Stimulated activated CD4-positive, alpha-beta T cell treated with anti-CD3 and anti-CD28 coated beads, TNF-alpha, amount 100 ng/mL, for 48 hours (primary cell): ENCODE results near the gene IPO13.
A peak's percentile ranks its signal among the peaks of the same experiment; 100 is the strongest.

ENCODE experiments used
- DNase-seq, 3 donors: peaks; one replicate each; pipeline ENCODE4 v3.0.0-alpha.2; 2020; ENCODE audit warnings: low read depth in 3 of 3

The IPO13 gene

GRCh38 chr1:43973981-43974442 lies 27.3 kb downstream of the IPO13 start:
- no peak for DNase-seq

DNA sequence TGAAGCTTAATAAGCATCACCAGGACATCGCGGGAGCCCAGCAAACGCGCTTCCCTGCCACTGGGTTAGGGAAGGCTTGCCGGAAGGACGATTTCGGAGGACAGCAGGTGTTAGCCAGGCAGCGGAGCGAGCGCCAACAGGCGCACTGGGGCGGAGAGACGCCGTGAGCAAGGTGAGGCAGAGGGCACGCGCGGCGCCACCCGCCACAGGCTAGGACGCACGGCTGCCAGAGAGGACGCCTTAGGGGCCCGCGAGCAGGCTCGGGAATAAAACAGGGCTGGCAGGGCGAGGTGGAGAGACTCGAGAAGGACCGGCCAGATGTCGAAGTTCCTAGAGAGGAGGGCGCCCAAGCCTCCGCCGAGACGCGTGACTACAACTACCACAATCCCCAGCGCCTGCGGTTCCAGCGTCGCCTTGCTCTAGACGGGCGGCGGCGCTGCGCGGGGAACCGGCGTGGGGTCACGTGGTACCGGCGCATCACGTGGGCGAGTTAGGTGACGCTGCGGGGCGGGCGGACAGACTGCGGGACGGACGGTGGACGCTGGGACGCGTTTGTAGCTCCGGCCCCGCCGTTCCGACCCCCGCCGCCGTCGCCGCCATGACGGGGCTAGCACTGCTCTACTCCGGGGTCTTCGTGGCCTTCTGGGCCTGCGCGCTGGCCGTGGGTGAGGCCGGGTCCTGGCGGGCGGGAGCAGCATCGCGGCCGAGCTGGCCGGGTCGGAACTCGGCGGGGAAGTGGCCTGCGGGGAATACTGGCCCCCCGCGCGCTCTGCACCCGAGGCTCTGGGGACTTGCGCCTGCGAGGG lies 27.9 kb downstream of the IPO13 start, which contains the start of gene ATP6V0B:
TSS of gene ATP6V0B (plus strand) at position 518 of the 806 bp plus-strand sequence. CDS start at position 599, 81 bp downstream.
- peak; percentile 90 to 97 (median 95) for DNase-seq

- DNase-seq = no peak
Measured at GRCh38 chr1:43975249-43975961, 28.7 kb downstream of the IPO13 start.

DNA sequence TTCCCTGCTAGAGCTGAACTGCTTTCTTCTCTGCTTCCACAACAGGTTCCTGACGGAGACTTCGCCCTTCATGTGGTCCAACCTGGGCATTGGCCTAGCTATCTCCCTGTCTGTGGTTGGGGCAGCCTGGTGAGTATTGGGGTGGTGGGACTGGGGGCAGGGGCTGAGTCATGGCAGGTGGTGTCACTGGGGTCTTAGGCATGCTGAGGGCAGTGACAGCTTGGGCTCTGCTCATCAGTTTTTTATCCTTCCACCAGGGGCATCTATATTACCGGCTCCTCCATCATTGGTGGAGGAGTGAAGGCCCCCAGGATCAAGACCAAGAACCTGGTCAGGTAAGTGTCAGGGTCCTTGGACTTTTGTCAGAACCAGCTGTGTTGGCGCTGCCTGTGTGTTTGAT lies 29.3 kb downstream of the IPO13 start:
- no peak for DNase-seq

DNA sequence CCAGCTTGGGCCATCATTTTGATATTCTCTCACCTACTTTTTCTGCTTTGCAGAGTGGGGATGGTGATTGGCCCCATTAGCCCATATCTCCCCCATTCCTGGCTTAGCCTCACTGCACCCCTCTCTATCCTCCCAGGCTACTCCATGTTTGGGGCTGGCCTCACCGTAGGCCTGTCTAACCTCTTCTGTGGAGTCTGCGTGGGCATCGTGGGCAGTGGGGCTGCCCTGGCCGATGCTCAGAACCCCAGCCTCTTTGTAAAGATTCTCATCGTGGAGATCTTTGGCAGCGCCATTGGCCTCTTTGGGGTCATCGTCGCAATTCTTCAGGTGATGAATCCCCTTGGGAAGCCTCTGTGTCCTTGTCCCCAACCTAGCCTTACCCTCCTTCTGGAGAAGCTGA lies 30.1 kb downstream of the IPO13 start:
- no peak for DNase-seq

GRCh38 chr1:43977376-43978263 lies 30.9 kb downstream of the IPO13 start:
- no peak for DNase-seq

- no peak for DNase-seq
Measured at GRCh38 chr1:43978264-43978550, 31.5 kb downstream of the IPO13 start.

- peak in 1 of 3 donors; percentile 42 for DNase-seq
Measured at GRCh38 chr1:43978551-43979260, 32.0 kb downstream of the IPO13 start, which contains the start of gene B4GALT2. TSS of gene B4GALT2 (plus strand) at chr1:43979210. CDS start at chr1:43981161, 1,951 bp downstream.

GRCh38 chr1:43979261-43979527 lies 32.4 kb downstream of the IPO13 start:
- DNase-seq = no peak

- no peak for DNase-seq
Measured at GRCh38 chr1:43979528-43980254, 32.9 kb downstream of the IPO13 start.

- no peak for DNase-seq
Measured at GRCh38 chr1:43980255-43981134, 33.7 kb downstream of the IPO13 start.

DNA sequence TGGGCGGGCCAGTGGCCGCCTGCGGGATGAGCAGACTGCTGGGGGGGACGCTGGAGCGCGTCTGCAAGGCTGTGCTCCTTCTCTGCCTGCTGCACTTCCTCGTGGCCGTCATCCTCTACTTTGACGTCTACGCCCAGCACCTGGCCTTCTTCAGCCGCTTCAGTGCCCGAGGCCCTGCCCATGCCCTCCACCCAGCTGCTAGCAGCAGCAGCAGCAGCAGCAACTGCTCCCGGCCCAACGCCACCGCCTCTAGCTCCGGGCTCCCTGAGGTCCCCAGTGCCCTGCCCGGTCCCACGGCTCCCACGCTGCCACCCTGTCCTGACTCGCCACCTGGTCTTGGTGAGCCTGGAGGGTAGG lies 34.4 kb downstream of the IPO13 start:
- no peak for DNase-seq

DNA sequence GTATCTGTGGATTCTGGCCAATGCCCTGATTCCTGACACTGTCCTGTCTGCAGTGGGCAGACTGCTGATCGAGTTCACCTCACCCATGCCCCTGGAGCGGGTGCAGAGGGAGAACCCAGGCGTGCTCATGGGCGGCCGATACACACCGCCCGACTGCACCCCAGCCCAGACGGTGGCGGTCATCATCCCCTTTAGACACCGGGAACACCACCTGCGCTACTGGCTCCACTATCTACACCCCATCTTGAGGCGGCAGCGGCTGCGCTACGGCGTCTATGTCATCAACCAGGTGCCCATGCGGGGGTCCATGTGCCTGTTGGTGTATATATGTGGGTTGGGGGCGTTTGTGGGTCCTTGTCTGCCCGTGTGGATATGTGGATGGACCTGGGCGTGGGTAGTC lies 34.9 kb downstream of the IPO13 start:
- DNase-seq = no peak

- DNase-seq = no peak
Measured at GRCh38 chr1:43982241-43982640, 35.5 kb downstream of the IPO13 start.

DNA sequence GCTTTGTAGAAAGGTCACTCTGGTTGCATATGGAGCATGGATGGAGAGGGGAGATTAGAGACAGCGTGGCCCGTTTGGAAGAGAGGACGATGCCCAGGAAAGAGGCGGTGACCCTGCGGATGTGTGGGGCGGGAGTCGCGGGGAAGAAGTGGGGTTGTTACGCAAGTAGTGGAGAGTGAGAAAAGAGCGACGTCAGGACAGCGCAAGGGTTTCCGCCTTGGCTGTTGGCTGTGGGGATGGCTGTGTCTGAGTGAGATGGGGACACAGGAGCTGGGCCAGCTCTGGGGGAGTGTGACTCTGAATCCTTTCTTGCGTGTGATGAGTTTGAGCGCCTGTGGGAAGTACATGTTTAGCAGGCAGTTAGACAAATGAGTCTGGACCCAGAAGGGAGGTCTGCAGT lies 36.1 kb downstream of the IPO13 start:
- no peak for DNase-seq

DNA sequence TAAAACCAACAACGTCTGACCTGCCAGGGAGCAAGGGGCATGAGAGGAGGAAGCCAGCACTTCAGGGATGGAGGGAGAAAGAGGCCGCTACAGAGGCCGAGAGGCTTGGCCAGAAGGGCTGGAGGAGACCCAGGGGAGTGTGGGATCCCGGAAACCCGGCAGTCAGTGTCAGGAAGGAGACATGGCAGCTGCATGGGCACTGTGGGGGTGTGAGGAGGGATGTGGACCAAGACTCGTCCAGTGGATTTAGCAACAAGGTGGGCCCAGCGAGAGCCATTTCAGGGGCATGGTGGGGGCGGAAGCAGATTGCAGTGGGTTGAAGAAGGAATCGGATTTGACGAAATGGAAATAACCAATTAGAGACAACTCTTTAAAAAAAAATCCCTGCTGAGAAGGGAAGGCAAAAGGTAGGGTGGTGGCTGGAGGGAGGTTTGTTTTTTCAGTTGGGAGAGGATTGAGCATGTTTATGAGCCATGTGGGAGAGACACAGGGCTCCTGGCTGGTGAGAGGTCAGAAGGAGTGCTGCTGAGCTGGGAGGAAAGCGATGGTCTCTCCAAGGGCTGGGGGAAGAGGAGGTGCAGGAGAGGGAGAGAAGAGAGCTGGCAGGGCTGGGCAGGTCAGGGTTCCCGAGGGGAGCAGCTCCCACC lies 36.6 kb downstream of the IPO13 start:
- DNase-seq = no peak

DNA sequence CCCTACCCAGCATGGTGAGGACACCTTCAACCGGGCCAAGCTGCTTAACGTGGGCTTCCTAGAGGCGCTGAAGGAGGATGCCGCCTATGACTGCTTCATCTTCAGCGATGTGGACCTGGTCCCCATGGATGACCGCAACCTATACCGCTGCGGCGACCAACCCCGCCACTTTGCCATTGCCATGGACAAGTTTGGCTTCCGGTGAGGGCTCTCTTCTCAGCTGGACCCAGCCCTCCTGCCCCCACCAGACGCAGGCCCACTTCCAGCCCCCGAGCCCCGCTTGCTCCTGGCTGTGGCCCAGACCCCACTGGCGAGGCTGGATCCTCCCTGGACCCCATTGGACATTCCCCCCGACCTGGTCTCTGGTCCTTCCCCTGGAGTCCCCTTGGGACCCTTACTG lies 38.1 kb downstream of the IPO13 start:
- no peak for DNase-seq

- DNase-seq = no peak
Measured at GRCh38 chr1:43985984-43986595, 39.3 kb downstream of the IPO13 start.

DNA sequence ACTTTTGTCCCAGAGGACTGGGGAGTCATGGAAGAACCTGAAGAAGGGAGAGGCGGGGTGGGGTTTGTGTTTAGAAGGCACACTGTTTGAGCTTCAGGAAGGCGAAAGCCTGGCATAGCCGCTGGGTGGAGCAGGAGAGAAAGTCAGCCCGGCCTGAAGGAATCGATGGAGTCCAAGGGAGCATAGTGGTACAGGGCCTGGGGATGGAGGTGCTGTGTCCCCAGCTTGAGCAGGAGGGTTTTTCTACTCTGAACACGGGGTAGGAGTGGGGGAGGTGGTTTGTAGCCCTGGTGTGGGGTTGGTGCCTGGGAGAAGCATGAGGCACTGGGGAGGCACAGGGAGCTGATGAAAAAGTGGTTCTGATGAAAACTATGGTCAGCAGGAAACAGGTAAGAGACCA lies 40.0 kb downstream of the IPO13 start:
- DNase-seq = no peak
